GM12875 (cell line): ENCODE data around the gene KCNJ1.

Experiments used
- H3K4me3 ChIP-seq: one replicate; pipeline ENCODE4 v1.5.1; 2011; ENCODE audit warnings: low read depth, low read length, control low read depth
- CTCF ChIP-seq: IDR thresholded peaks from 2 replicates; pipeline ENCODE4 v1.5.1; 2011; ENCODE audit warnings: low read depth, mild to moderate bottlenecking, control low read depth, inconsistent platforms, low read length, moderate library complexity, borderline replicate concordance; ENCODE audit not compliant: insufficient read depth

KCNJ1 gene

GRCh38 chr11:128859563-128860441 is 7.3 kb downstream of the KCNJ1 start:
- H3K4me3 ChIP-seq = no peak overlapping the region
- TF ChIP-seq CTCF = peak; percentile 99

- TF ChIP-seq CTCF = no peak
- H3K4me3 ChIP-seq = no peak overlapping the region
These were observed 9.8 kb downstream of the KCNJ1 start for GRCh38 chr11:128857341-128857740.

GRCh38 chr11:128856241-128856640 is 10.9 kb downstream of the KCNJ1 start:
- no peak overlapping the region for H3K4me3 ChIP-seq

GRCh38 chr11:128854841-128855240 is 12.3 kb downstream of the KCNJ1 start:
- H3K4me3 ChIP-seq = no peak overlapping the region
- no peak for TF ChIP-seq CTCF

More at GRCh38 chr11:128856241-128856640, 10.9 kb downstream of the KCNJ1 start:
- TF ChIP-seq CTCF = no peak

- TF ChIP-seq CTCF = no peak
- no peak overlapping the region for H3K4me3 ChIP-seq
These were observed 13.5 kb downstream of the KCNJ1 start for GRCh38 chr11:128853559-128853958.

- no peak overlapping the region for H3K4me3 ChIP-seq
- TF ChIP-seq CTCF = no peak
These were observed 14.6 kb downstream of the KCNJ1 start for GRCh38 chr11:128852327-128853023.
